Effector CD8-positive, alpha-beta T cell (primary cell): ENCODE measurements around the gene RGL4.

ENCODE experiments used
- DNase-seq: peaks from one replicate; lab custom pipeline; 2025; lab: John Stamatoyannopoulos, UW

The RGL4 gene

GRCh38 chr22:23743303-23743705, 52.5 kb downstream of the RGL4 start:
- no peak for DNase-seq

- DNase-seq, result no peak
Measured at GRCh38 chr22:23744001-23744400, 53.2 kb downstream of the RGL4 start.

GRCh38 chr22:23744485-23744884, 53.7 kb downstream of the RGL4 start:
- DNase-seq, result no peak

GRCh38 chr22:23745791-23746190, 55.0 kb downstream of the RGL4 start:
- DNase-seq, result no peak
